PFSK-1 (cell line): ENCODE data around the gene ZNF787.

Experiments used
- FOXP2 ChIP-seq: optimal IDR thresholded peaks from 2 replicates; pipeline ENCODE3; 2011; ENCODE audit warnings: borderline replicate concordance, control low read depth, inconsistent platforms; ENCODE audit not compliant: insufficient read depth; ENCODE audit errors: extremely low read length, extremely low read depth
- POLR2AphosphoS5 ChIP-seq: IDR thresholded peaks from 2 replicates; pipeline ENCODE4 v1.6.1; 2012; ENCODE audit warnings: low read depth, mild to moderate bottlenecking, control low read depth, low read length, moderate library complexity
- REST ChIP-seq, 2 experiments: IDR thresholded peaks; 2 replicates each; pipeline versions ENCODE4 v1.6.1 to v1.8.0; 2011 to 2012; ENCODE audit warnings: low read depth in 2 of 2, low read length in 2 of 2, control low read depth in 1 of 2, inconsistent platforms in 1 of 2, mild to moderate bottlenecking in 1 of 2, moderate library complexity in 1 of 2; ENCODE audit not compliant: insufficient read depth in 1 of 2
- SIN3A ChIP-seq: IDR thresholded peaks from 2 replicates; pipeline ENCODE4 v1.6.1; 2012; ENCODE audit warnings: mild to moderate bottlenecking, low read length, moderate library complexity, borderline replicate concordance; ENCODE audit not compliant: insufficient read depth
- TAF1 ChIP-seq: IDR thresholded peaks from 2 replicates; pipeline ENCODE4 v1.6.1; 2012; ENCODE audit warnings: low read length, control low read depth, borderline replicate concordance; ENCODE audit not compliant: insufficient read depth

GRCh38 chr19:56114051-56114777, 6.9 kb downstream of the ZNF787 start:
- TF ChIP-seq REST (IDR thresholded peaks at IDR 0.05; ENCODE audit: insufficient read depth in 1 of 2, low read depth in 2 of 2, low read length in 2 of 2) (no peak), POLR2AphosphoS5 (no peak), TAF1 (no peak), SIN3A (no peak), FOXP2 (no peak)
